SK-N-MC (cell line): Measurements from ENCODE around the gene C3orf49.

Source experiments
- DNase-seq: peaks from one replicate; pipeline ENCODE4 v3.0.0-alpha.2; 2011; ENCODE audit warnings: low read depth, low spot score
- H3K27ac ChIP-seq: fragments of 200-600 bp; sonication (generic); 2 replicates; pipeline ENCODE4 v1.5.1; 2016; ENCODE audit warnings: mixed run types
- H3K36me3 ChIP-seq: fragments of 200-600 bp; sonication (generic); 2 replicates; pipeline ENCODE4 v1.6.1; 2017; ENCODE audit warnings: antibody characterized with exemption, low read length, mixed read lengths; ENCODE audit not compliant: insufficient read depth
- H3K4me3 ChIP-seq: fragments of 200-600 bp; sonication (generic); 2 replicates; pipeline ENCODE4 v1.5.1; 2016
- H3K9ac ChIP-seq: fragments of 200-600 bp; sonication (generic); 2 replicates; pipeline ENCODE4 v1.8.0; 2017; ENCODE audit warnings: mixed run types, mixed read lengths; ENCODE audit not compliant: insufficient read length
- H3K9me3 ChIP-seq: fragments of 200-600 bp; sonication (generic); 2 replicates; pipeline ENCODE4 v1.6.1; 2017; ENCODE audit warnings: low read depth, mild to moderate bottlenecking, antibody characterized with exemption, low read length, moderate library complexity, mixed read lengths
- EZH2 ChIP-seq: fragments of 200-600 bp; sonication (generic); IDR thresholded peaks from one replicate; pipeline ENCODE4 v1.6.1; 2017; ENCODE audit warnings: antibody characterized with exemption
- FOXP2 ChIP-seq: optimal IDR thresholded peaks from 2 replicates; pipeline ENCODE3; 2011; ENCODE audit warnings: mild to moderate bottlenecking, moderate library complexity; ENCODE audit not compliant: insufficient read depth; ENCODE audit errors: extremely low read length, control extremely low read depth
- POLR2AphosphoS5 ChIP-seq: IDR thresholded peaks from 2 replicates; pipeline ENCODE4 v1.6.1; 2012; ENCODE audit warnings: mild to moderate bottlenecking, low read depth, low read length, borderline replicate concordance

The C3orf49 gene, protein sequence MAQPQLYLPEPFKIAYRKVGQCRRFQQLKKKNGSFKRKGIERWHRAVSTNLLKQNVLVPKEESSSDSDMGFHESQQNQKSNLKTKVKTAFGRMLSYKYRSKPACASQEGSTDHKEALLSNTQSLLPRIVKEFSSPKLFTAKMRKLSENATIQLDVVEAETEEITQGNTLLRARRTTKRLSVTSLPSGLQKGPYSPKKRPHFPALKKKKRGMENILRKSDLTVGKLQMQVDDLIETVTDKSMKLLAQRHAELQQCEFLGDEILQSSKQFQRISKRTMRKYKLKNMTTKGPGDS

DNA sequence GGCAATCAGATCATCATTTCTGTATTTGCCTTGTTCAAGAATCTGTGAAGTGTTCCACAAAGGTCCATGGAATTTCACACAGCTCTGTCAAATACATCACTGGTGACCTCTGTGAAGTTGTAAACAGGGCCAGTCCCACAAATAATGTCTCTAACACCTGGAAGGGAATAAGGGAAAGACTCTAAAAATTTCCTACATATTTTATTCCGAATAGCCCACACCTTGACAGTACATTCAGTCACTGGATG lies at the start of gene C3orf49:
C3orf49 (plus strand) TSS at position 149 of the 248 bp plus-strand sequence. CDS start 173 bp downstream, outside the sequence.
- no peak within 1 kb of the TSS for H3K9ac ChIP-seq
- no peak for TF ChIP-seq FOXP2
- TF ChIP-seq EZH2, result no peak
- no peak for TF ChIP-seq POLR2AphosphoS5
- no peak within 1 kb of the TSS for H3K4me3 ChIP-seq
- no peak within 1 kb of the TSS for H3K27ac ChIP-seq
- no peaks in the 10 kb centered on the region for H3K36me3 ChIP-seq
- H3K9me3 ChIP-seq, result no peaks in the 10 kb centered on the region
- no peak for DNase-seq

DNA sequence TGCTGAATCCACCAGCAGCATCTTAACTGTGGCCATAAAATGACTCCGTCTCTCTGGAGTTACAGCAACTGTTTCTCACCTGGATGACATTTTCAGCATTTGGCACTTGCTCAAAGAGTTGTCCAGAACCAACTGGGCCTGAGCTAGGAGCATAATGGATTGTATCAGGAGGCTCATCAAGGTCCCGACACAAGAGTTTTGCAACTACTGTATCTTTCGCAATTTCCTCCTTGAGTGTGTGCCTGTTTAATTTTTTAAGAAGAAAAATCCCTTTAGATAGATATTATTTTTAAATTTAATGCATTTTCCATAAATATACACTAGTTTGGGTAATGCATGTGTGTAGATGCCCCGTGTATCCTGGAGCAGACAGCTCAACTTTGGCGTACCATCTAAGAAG lies 44.3 kb upstream of the C3orf49 start:
- no peak for DNase-seq
- Histone ChIP-seq H3K27ac (no peak overlapping the region), H3K4me3 (no peak overlapping the region), H3K9ac (no peak overlapping the region), H3K36me3 (no peaks in the 10 kb centered on the region), H3K9me3 (no peaks in the 10 kb centered on the region)
- TF ChIP-seq POLR2AphosphoS5, result no peak
- TF ChIP-seq FOXP2, result no peak
- no peak for TF ChIP-seq EZH2

DNA sequence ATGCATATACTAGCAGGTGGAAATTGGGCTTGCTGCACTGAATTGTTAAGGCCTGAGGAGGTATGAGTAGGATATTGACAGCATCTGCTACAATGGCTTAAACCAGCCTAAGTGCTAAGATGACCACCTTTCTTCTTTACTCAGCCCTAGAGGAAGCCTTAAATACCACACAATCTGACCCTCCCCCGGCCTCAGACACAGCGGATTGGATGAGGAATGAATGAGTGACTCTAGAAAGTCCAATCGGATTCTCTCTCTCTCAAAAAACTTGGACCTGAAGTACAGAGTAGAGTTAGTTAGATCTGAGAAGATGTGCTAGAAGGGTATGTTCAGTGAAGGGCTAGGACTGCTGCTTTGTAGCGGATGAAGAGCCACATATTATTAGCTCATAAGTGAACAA lies 39.9 kb upstream of the C3orf49 start:
- TF ChIP-seq FOXP2 (no peak), POLR2AphosphoS5 (no peak), EZH2 (no peak)
- Histone ChIP-seq H3K9me3 (no peaks in the 10 kb centered on the region), H3K4me3 (no peak overlapping the region), H3K36me3 (no peaks in the 10 kb centered on the region), H3K27ac (no peak overlapping the region), H3K9ac (no peak overlapping the region)
- no peak for DNase-seq

DNA sequence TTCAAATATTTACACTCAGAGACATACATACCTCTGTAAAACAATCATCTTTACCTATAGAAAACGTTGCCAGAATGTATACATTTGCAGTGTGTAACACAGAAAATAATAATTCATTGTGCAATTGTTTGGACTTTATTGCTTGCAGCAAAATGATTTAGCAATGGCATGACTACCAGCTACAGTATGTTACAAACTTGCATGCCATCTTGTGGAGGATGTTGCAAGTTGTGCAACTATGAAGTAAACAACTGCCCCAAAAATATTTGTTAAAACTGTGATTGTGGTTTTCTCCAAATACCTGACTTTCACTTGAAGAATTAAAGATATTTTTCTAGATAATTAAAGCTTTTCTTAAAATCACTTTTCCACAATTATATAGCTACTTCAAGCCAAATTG lies 27.1 kb upstream of the C3orf49 start:
- no peak for DNase-seq
- Histone ChIP-seq H3K9me3 (no peaks in the 10 kb centered on the region), H3K27ac (no peak overlapping the region), H3K36me3 (no peaks in the 10 kb centered on the region), H3K9ac (no peak overlapping the region), H3K4me3 (no peak overlapping the region)
- TF ChIP-seq EZH2 (no peak), POLR2AphosphoS5 (no peak), FOXP2 (no peak)

DNA sequence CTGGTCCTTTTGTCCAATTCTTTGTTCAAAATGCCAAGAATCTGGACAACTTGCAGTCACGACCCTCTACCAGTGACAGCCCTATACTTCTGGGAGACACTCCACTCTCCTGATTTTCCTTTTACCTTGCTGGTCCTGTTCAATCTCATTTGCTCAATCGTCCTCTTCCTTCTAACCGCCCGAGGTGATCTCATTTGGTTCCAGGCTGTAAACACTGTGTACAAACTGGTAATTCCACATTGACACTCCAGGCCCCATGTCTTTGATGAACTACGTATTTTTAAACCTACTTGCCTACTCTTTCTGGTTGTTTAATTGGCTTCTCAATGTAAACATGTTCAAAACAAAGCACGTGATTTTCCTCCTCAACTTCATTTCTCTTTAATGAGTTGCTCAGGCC lies 23.7 kb upstream of the C3orf49 start:
- no peak for DNase-seq
- TF ChIP-seq POLR2AphosphoS5 (no peak), EZH2 (no peak), FOXP2 (no peak)
- no peaks in the 10 kb centered on the region for H3K36me3 ChIP-seq
- no peak overlapping the region for H3K9ac ChIP-seq
- H3K9me3 ChIP-seq, result no peaks in the 10 kb centered on the region
- H3K27ac ChIP-seq, result no peak overlapping the region
- H3K4me3 ChIP-seq, result no peak overlapping the region

DNA sequence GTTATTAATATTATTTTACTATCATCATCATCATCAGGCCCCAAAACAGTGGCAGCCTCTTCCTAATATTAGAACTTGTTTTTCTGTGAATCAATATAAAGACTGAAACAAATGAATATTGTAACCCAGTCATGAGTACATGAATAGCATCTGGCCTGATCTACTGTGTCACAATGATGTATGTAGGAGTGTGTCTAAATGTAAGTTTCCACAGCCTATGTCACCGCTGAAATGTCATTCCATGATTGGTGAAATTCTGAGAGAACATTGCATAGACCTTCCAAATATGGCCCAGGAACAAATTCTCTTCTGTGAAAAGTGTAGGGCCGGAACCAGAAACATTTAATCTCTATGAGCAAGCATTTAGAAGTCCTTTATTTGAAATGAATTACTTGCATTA lies 20.6 kb upstream of the C3orf49 start:
- H3K36me3 ChIP-seq, result no peaks in the 10 kb centered on the region
- no peaks in the 10 kb centered on the region for H3K9me3 ChIP-seq
- DNase-seq, result no peak
- TF ChIP-seq EZH2 (no peak), FOXP2 (no peak), POLR2AphosphoS5 (no peak)
- H3K9ac ChIP-seq, result no peak overlapping the region
- H3K27ac ChIP-seq, result no peak overlapping the region
- H3K4me3 ChIP-seq, result no peak overlapping the region

DNA sequence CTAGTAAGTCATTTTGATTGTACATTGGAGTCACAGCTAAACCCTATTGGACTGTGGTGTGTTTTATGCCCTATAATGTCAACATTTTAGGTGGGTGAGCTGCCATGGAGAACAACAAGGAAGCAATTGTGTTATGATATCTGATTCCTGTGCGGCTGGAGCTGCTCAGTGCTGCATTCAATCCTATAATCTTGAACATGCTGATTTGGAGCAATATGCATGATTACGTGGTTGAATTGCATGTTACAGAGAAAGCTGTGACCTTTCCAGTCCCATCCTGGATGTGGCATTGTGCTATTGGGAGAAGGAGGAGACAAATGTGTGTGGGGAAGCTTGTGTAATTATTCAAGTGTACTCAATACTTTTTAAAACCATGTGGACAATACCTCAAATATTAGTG lies 20.1 kb upstream of the C3orf49 start:
- DNase-seq, result no peak
- no peak overlapping the region for H3K4me3 ChIP-seq

DNA sequence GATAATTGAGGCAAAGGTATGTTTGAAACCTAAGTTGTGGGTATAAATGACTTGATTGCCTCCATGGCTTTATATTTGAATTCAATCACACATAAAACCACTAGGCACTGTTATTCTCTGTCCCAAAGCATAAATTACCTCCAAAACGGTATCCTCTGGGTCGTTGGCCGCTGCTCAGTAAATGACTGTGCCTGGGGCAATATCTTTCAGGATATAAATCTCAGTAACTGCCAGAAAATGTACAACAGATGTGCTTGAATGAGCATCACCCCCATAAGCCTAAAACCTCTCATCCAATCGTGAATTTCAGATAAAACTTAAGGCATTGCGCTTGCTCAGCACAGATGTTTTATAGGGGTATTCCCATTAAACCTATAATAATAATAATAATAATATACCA lies 19.0 kb upstream of the C3orf49 start:
- no peaks in the 10 kb centered on the region for H3K9me3 ChIP-seq
- no peaks in the 10 kb centered on the region for H3K36me3 ChIP-seq
- TF ChIP-seq EZH2 (no peak), POLR2AphosphoS5 (no peak), FOXP2 (no peak)
- no peak overlapping the region for H3K9ac ChIP-seq
- DNase-seq, result no peak
- no peak overlapping the region for H3K4me3 ChIP-seq
- H3K27ac ChIP-seq, result no peak overlapping the region

More for the DNA sequence above, 20.1 kb upstream of the C3orf49 start:
- Histone ChIP-seq H3K9ac (no peak overlapping the region), H3K27ac (no peak overlapping the region), H3K36me3 (no peaks in the 10 kb centered on the region), H3K9me3 (no peaks in the 10 kb centered on the region)
- no peak for TF ChIP-seq FOXP2
- TF ChIP-seq POLR2AphosphoS5, result no peak
- no peak for TF ChIP-seq EZH2

DNA sequence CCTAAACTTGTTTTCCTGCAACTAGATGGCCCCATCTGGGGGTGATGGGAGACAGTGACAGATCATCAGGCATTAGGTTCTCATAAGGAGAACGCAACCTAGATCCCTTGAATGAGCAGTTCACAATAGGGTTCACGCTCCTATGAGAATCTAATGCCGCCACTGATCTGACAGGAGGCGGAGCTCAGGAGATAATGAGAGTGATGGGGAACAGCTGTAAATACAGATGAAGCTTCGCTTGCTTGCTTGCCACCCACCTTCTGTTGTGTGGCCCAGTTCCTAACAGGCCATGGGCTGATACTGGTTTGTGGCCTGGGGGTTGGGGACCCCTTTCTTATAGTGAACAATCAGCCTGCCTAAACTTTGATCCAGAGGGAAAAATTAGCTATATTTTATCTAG lies 15.2 kb upstream of the C3orf49 start:
- Histone ChIP-seq H3K27ac (no peak overlapping the region), H3K36me3 (no peaks in the 10 kb centered on the region), H3K4me3 (no peak overlapping the region), H3K9me3 (no peaks in the 10 kb centered on the region), H3K9ac (no peak overlapping the region)
- TF ChIP-seq EZH2 (no peak), FOXP2 (no peak), POLR2AphosphoS5 (no peak)
- DNase-seq, result no peak
